NCI-H128 (cell line): Measurements from ENCODE around the gene LYRM7.
"Not testable (repeated sequence)": the region's sequence is repeated elsewhere in the genome, so short reads cannot be mapped to it uniquely, and the experiment has no call there.

Experiments
- DNase-seq: peaks from one replicate; lab custom pipeline; 2025; ENCODE audit not compliant: unreplicated experiment; lab: John Stamatoyannopoulos, UW

LYRM7 gene

GRCh38 chr5:131171276-131171810 lies 599 bp downstream of the LYRM7 start:
- DNase-seq, result no peak

DNA sequence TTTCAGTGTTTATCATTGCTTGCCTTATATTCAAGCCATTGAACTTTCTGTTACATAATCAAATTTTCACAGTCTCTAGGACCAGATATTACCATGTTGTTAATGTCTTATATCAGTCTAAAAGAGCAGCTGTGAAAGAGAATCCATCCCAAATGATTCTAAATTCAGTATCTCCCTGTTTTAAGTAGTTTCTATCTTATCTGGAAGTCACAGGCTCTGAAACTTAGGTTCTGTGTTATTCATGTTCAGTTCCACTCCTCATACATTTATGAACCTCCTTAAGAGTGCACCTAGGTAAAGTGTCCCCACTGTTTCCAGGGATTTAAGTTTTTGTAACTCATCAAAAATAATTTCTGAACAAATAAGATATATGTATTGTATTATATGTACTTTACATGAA lies 9.7 kb downstream of the LYRM7 start:
- no peak for DNase-seq

DNA sequence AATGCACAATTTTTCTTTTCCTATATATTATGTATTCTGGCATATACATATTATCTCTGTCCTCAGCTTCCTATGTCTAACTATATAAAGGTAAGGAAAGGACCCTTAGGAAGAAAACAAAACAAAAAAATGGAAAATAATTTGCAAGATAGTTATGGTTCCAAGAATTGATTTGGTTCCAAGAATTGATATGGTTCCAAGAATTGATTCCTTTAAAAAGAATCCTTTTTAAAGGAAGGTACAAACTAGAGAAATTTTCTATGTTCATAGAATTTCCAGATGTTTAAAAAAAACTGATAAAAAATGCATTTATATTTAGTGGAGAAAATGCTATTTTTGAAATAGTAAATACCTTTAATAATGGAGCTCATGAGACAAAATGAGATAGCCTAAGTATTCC lies 12.1 kb downstream of the LYRM7 start:
- no peak for DNase-seq

DNA sequence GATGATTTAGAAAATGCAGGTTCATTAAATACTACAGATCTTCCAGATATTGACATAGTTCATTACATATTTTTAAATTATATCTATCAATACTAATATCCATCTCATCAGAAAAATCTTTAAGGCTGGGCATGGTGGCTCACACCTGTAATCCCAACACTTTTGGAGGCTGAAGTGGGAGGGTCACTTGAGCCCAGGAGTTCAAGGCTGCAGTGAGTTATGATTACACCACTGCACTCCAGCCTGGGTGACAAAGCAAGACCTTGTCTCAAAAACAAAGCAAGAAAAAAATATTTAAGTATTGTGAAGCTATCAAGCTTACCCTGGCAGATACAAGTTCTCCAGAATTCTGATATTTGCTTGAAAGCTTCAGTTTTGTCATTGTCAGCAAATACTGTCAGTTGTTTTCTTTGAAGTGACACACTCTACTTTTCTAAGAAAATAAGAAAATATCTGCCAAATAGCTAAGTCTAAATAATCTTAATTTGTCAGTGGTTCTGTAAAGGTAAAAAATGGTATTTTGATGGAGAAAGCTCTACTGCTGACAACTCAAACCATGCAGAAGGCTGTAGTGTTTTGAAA lies 14.9 kb downstream of the LYRM7 start:
- DNase-seq, result no peak

DNA sequence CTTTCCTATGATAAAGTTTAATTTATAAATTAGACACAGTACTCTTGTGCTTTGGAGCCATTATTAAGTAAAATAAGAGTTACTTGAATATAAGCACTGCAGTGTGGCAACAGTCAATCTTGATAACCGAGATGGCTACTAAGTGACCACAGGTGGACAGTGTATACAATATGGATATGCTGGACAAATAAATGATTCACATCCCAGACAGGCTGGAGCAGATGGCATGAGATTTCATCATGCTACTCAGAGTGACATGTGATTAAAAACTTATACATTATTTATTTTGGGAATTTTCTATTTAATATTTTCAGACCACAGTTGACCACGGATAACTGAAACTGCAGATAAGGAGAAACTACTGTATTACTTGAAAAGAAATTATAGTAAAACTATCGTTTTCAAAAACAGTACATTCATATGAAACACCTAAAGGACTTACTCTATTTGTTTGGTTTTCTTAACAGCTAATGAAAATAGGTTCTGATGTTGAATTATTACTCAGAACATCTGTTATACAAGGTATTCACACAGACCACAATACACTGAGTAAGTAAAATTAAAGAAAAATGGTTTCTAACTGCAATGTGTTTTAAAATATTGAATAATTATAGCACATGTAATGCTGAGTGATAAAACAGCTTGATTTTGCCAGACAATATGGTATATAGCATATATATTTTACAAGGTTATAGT lies 16.0 kb downstream of the LYRM7 start:
- DNase-seq, result no peak

DNA sequence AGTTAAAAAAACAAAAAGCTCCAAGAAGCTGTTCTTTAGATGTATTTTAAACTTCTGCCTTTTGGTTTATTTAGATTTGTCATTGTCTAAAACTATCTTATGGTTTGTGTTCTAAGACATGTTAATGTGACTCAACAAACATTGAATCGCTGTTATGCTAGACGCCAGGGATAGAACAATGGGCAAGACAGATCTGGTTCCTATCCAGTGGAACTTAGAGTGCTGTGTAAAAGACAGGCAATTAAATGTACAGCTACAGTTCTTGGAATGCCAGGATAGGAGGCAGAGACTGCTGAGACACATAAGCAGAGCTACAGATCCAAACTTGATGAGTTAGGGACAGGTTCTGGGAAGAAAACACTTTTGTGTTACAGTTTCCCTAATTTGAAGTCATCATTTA lies 22.4 kb downstream of the LYRM7 start:
- no peak for DNase-seq

- DNase-seq, result not testable (repeated sequence)
Measured at GRCh38 chr5:131193897-131194296, 23.2 kb downstream of the LYRM7 start.

DNA sequence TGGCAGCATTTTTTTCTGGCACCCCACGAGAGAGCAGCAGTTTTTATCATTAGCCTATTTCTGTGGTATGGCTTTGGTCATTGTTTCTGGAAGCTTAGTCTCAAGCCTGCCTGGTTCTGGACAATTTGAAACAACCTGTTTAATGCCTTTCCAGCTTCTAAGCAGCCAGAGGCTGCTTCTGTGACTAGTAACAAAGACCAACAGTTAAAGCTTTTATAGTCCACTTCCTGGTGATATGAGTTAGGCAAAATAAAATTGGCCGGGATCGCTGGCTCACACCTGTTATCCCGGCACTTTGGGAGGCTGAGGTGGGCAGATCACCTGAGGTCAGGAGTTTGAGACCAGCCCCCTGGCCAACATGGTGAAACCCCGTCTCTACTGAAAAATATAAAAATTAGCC lies 24.0 kb downstream of the LYRM7 start:
- no peak for DNase-seq

DNA sequence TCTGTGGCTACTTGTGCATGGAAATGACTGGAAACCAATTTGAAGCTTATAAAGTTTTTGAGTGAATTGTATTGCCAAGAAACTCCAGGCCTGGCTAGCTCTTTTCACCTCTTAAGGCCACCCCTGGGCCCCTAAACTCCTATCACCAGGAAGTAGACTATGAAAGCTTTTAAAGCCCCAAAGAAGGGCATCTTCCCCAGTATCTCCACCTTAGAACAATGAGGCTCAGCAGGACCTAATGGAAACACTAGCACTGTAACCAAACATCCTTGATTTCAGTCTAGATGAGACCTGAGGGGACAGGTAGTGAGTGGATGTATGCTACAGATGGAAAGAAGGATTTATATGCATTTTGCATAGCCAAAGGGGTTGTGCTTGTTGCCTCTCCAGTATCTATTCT lies 25.0 kb downstream of the LYRM7 start:
- no peak for DNase-seq

DNA sequence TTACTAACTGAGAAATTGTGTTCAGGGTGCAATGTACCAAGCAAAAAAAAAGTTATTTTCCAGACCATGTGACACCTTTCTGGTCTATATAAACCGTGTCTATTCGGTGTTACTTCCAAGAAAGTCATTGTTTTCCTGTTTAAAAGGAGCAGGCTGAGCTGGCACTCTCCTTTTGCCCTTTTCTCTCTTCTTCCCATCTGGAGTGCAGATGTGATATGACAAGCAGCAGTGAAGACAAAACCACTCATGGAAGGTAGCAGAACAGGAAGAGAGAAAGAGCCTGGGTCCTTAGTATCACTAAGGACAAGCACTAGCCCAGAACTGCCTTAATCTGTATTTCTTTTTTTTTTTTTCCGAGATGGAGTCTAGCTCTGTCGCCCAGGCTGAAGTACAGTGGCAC lies 25.6 kb downstream of the LYRM7 start:
- DNase-seq, result no peak

- DNase-seq, result no peak
Measured at GRCh38 chr5:131198625-131199024, 27.9 kb downstream of the LYRM7 start.

DNA sequence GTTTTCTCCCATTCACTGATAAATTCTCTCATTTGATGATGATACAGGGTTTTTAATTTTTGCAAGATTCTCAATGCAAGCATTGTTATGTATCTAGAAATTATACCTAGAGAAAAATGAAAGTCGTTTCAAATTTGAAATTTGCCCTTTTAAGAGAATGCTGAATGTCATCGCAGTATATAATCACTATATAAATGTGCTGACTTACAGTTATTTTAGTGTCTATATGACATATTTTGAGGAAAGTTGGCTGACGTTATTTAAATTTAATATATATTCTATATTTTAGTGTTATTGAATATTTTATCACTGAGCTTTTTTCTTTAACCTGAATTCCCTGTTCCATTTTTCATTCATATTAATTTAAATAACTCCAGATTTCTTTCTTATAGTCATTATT lies 29.8 kb downstream of the LYRM7 start:
- DNase-seq, result no peak

DNA sequence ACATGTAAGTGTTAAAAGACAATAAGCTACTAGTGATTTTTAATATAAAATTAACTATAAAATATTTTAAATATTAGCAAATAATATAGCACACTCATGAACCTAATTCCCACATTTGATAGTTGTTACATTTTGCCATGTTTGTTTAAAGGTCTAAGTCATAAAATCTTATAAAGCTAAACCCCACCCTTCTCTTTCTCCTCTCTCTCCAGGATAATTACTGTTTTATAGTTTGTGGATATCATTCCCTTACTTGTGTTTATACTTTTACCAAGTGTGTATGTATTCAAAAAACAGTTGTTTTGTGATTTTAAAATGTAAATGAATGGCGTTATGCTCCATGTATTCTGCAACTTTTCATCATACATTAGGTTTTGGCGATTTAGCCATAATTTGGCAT lies 34.2 kb downstream of the LYRM7 start:
- DNase-seq, result no peak

GRCh38 chr5:131206061-131206460 lies 35.3 kb downstream of the LYRM7 start:
- no peak for DNase-seq

- no peak for DNase-seq
Measured at GRCh38 chr5:131206772-131207171, 36.0 kb downstream of the LYRM7 start.

DNA sequence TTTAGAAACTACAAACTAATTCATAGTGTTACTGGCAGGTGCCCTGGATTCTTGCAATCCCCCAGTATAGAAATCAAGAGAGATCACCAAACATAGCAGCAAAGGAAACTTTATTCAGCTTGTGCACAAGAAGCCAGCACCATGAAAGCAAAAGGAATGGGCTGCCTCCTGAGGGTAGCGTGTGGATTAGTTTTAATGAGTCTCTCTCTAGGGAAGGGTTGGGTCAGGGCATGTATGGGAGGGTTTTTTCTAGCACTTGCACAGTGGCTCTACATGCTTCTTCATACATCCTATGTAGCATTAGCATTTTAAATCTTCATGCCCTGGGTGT lies 38.4 kb downstream of the LYRM7 start:
- no peak for DNase-seq

DNA sequence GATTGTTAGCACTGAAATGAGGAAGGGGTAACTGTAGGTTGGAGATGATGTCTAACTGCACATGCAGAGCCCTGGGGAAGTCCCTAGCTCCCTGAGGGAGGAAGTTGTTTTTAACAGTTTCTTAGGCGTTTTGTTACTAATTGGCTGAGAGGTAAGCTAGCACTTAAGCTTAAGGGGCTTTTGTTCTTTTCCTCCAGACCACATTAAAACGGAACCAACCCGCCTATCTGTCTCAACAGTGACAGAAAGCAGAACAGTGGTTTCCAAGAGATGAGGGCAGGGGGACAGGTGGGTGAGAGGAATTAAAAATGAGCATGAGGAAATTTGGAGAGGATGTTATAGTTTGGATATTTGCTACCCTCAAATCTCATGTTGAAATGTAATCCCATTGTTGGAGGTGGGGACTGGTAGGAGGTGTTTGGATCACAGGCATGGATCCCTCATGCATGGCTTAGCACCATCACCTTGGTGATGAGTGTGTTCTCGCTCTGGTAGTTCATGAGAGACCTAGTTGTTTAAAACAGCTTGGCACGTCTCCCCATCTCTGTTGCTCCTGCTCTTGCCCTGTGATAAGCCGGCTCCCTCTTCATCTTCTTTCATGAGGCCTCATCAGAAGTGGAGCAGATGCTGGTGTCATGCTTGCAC lies 38.9 kb downstream of the LYRM7 start:
- peak; percentile 8 for DNase-seq

- DNase-seq, result no peak
Measured at GRCh38 chr5:131210151-131210510, 39.4 kb downstream of the LYRM7 start.

GRCh38 chr5:131211669-131212068 lies 40.9 kb downstream of the LYRM7 start:
- no peak for DNase-seq

GRCh38 chr5:131212471-131213021 lies 41.8 kb downstream of the LYRM7 start:
- no peak for DNase-seq

- DNase-seq, result no peak
Measured at GRCh38 chr5:131214609-131215227, 44.0 kb downstream of the LYRM7 start.

- DNase-seq, result no peak
Measured at GRCh38 chr5:131217791-131218190, 47.0 kb downstream of the LYRM7 start.
